Motor neuron (in vitro differentiated cells): ENCODE data around the gene EFEMP2. TPM values are rescaled to one million over a fixed set of nuclear protein-coding genes. Genes with fewer than 3 reads are reported as not detected.

Experiments used
- ATAC-seq, 8 experiments: fragments of 200-7000 bp; cut with Tn5 transposase; replicated peaks in 6 of 8; 2 replicates each; pipeline ENCODE4 v1.8.0; 2021; ENCODE audit warnings: mild to moderate bottlenecking in 8 of 8, moderate library complexity in 8 of 8
- H3K27ac ChIP-seq, 2 donors: fragments of 250-450 bp; sonication (Bioruptor Pico); 2 replicates each; pipeline ENCODE4 v1.9.0; 2021; ENCODE audit warnings: antibody characterized with exemption in 2 of 2, mild to moderate bottlenecking in 2 of 2, moderate library complexity in 1 of 2
- H3K4me1 ChIP-seq, 2 donors: fragments of 250-450 bp; sonication (Bioruptor Pico); replicated peaks in 1 of 2; 2 replicates each; pipeline ENCODE4 v1.6.1; 2021; ENCODE audit warnings: antibody characterized with exemption in 2 of 2, mild to moderate bottlenecking in 2 of 2, moderate library complexity in 1 of 2
- H3K4me3 ChIP-seq, 5 donors: fragments of 250-450 bp; sonication (Bioruptor Pico); 2 replicates each; pipeline ENCODE4 v1.9.0; 2021; ENCODE audit warnings: antibody characterized with exemption in 5 of 5, mild to moderate bottlenecking in 5 of 5, moderate library complexity in 4 of 5
- WGBS, 10 experiments: fragments of 450-650 bp; shearing (Covaris generic); methylation state at CpG; one replicate each; pipeline ENCODE4 v1.0.0; 2022; 5-methylcytosine and 5-hydroxymethylcytosine counted together
- in situ Hi-C, 9 experiments: fragments of 400-800 bp; cut with MboI; loops; one replicate each; pipeline ENCODE4 v1.15.0; 2021; ENCODE audit warnings: low sequenced_read_pairs in 9 of 9, low pct_unique_long_range_greater_than_20kb in 2 of 9; ENCODE audit not compliant: unreplicated experiment in 9 of 9
- total RNA-seq, 8 experiments: library from RNA; unstranded; fragments of 300-600 nt; gene quantifications; 2 replicates each; pipeline versions ENCODE4 v1.2.3 to v1.2.4, GENCODE V29; 2022

Gene EFEMP2
- total RNA-seq: 100 to 1,000 TPM in 1 of 8 experiments, 10 to 100 TPM in 3, 1 to 10 TPM in 4; 6.9 to 100 (median 10.4) TPM

DNA sequence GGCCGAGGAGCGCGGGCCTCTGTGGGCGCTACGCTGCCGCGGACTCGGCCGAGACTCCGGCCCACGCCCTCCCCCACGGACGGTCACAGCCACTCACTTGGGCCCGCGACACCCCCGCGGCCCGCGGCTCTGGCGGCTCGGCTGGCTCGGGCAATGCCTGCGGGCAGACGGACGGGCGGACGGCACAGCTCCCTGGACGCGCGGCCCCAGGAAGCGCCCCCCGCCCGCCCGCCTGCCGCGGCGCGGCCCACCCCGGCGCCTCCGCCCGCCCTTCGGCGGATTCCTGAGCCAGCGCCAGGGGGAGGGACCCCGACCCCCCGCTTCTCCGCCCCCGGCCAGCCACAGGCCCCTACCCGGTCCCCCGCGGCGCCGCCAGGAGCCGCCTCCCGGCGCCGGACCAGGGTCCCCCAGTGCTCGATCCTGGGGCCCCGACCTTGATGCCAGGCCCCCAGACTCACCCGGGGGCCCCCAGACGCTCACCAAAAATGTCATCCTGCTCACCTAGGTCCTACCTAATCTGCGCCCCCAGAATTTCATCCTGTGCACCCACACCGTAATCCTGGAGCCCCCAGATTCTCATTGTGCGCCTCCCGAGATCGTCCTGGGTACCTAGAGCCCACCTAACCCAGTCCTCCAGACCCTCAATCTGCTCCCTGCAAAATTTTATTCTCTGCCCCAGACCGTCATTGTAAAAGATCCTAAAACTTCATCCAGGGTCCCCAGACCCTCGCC, at the start of gene EFEMP2:
TSS of gene EFEMP2 (minus strand) at position 215 of the 732 bp plus-strand sequence. CDS start 446 bp downstream, outside the sequence.
- WGBS, 10 experiments: 6% methylated on average over 6 of the region's 69 CpGs; no CpG with 5 or more reads in 9 of the 10 experiments
- in situ Hi-C loops: no loop called here
- H3K4me1 ChIP-seq: peaks cover 8 to 30% of the 10 kb centered on the region in 2 donors
- ATAC-seq: peak; percentile 4 to 20 (median 13)
- H3K27ac ChIP-seq: peak within 1 kb of the TSS in 1 of 2 donors; percentile 32
- peak within 1 kb of the TSS; percentile 19 to 42 (median 37) for H3K4me3 ChIP-seq

DNA sequence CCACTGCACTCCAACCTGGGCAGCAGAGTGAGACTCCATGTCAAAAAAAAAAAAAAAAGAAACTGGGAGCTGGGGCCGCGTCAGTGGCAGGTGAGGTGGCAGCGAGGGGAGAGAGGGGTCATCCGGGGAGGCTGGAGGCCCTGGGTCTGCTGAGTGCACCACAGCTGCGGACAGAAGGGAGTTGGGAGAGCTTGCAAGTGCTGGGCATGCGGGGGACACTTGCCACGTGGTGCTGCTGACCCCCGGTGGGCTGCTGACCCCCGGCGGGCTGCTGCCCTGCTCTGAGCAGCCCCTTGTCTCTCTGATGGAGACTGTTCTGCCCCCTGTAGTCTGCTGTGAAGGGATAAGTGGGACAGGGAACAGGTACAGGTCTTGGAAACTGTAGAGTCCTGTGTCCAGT, 49.3 kb upstream of the EFEMP2 start:
- no peak overlapping the region for H3K4me3 ChIP-seq
- in situ Hi-C loops: no loop called here
- no peak overlapping the region for H3K27ac ChIP-seq
- peaks cover 17% of the 10 kb centered on the region in 2 donors for H3K4me1 ChIP-seq
- ATAC-seq: no peak
- 95 to 100% (median 97%) methylated on average over 3 to 8 of the region's 10 CpGs; no CpG with 5 or more reads in 7 of the 10 experiments for WGBS, 10 experiments

DNA sequence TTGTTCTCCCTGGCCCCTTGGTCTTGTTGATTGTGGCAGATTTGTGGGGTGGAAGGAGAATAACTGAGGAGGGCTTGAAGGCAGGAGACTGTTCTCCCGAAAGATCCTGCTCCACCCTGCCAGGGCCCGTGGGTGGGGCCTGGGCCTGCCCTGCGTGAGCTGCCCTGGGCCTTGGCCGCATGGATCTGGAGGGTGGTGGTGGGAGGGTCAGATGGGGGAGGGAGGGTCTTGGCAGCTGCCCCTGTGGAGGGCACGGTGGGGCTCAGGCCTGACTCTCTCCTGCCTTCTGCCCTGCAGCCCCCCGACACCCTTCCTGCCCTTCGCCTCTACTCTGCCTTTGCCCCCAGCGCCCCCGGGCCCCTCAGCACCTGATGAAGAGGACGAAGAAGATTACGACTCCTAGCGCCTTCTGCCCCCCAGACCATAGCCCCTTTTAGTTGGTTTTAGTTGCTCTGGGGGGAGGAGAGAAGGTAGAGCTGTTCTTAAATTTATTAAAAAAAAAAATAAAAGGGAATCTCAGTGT, 48.5 kb upstream of the EFEMP2 start:
- peaks cover 17% of the 10 kb centered on the region in 2 donors for H3K4me1 ChIP-seq
- H3K4me3 ChIP-seq: peak overlapping the region in 1 of 5 donors; percentile 97
- H3K27ac ChIP-seq: no peak overlapping the region
- WGBS, 10 experiments: no CpG with 5 or more reads among the region's 12 CpGs
- ATAC-seq: no peak
- in situ Hi-C loops: no loop called here

DNA sequence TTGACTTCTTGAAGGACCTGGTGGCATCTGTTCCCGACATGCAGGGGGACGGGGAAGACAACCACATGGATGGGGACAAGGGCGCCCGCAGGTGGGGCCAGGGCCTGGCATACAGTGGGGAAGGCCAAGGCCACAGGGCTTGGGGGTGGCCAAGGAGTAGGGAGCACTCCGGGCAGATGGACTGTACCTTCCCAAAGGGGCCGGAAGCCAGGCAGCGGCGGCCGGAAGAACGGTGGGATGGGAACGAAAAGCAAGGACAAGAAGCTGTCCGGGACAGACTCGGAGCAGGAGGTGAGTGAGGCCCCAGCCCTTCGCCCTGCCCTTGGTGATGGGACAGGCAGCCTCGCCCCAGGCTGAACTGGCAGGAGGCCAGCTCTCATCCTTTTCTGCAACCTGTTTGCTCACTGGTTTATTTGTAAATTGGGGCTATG, 47.8 kb upstream of the EFEMP2 start:
- peak in 1 of 8 experiments; percentile 0 for ATAC-seq
- Histone ChIP-seq H3K27ac (no peak overlapping the region), H3K4me3 (peak overlapping the region; percentile 89 to 97 (median 91)), H3K4me1 (peaks cover 17% of the 10 kb centered on the region in 2 donors)
- 20 to 60% (median 58%) methylated on average over 1 to 10 of the region's 15 CpGs; no CpG with 5 or more reads in 6 of the 10 experiments for WGBS, 10 experiments
- in situ Hi-C loops: no loop called here

DNA sequence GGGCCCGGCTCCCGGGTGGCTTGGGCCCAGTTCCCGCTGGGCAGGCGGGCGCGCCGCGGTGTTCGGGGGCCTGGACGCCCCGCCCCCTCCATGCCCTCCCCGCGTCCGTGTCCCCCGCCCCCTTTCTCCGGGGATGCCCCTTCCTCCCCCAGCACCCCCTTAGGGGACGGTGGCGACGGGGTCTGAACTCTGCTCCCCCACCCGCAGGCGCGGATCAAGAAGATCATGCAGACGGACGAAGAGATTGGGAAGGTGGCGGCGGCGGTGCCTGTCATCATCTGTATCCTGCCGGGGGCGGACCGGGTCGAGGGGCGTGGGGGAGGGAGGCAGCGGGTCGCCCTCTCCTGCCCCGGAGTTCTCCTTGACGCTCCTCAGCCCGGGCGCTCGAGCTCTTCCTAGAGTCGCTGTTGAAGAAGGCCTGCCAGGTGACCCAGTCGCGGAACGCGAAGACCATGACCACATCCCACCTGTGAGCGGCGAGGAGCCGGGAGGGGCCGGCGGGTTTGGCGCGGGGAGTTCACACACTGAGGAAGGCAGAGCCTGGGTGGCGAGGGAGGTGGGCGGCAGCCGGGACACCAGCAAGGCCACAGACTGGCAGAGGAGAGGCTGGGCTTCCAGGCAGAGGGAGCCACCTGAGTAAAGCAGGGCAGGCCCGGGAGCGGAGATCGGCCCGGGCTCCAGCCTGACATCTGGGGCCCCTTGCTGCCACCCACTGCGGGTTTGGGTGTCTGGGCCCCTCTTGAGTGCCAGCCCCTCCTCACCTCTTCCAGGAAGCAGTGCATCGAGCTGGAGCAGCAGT, 47.2 kb upstream of the EFEMP2 start:
- Histone ChIP-seq H3K4me3 (peak overlapping the region; percentile 89 to 97 (median 91)), H3K27ac (peak overlapping the region; percentile 76 to 79), H3K4me1 (peaks cover 17% of the 10 kb centered on the region in 2 donors)
- WGBS, 10 experiments: 0 to 4% methylated on average over 1 to 12 of the region's 60 CpGs; no CpG with 5 or more reads in 8 of the 10 experiments
- in situ Hi-C loops: no loop called here
- peak in 5 of 8 experiments; percentile 6 to 49 (median 15) for ATAC-seq

DNA sequence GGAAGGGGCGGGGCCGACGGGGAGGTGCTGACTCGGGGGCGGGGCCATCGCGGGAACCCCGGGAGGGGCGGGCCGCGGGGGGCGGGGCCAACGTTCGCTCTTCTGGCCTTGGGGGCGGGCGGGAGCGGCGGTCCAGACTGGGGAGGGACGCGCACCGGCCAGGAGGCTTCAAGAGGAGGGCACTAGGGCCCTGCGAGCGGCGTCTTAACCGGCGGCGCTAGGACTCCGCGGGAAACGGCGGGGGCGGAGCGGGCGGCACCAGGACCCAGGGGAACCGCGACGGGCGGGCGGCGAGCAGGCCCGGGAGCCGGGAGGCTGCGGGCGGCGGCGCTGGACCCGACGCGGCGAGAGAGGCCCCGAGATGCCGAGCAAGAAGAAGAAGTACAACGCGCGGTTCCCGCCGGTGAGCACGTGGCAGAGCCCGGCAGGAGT, 46.6 kb upstream of the EFEMP2 start, which contains the start of gene DRAP1:
TSS of gene DRAP1 (plus strand) at position 286 of the 432 bp plus-strand sequence. CDS start at position 362, 76 bp downstream.
- Histone ChIP-seq H3K27ac (peak within 1 kb of the TSS; percentile 92 to 96), H3K4me3 (peak within 1 kb of the TSS; percentile 89 to 97 (median 91)), H3K4me1 (peaks cover 17% of the 10 kb centered on the region in 2 donors)
- WGBS, 10 experiments: no CpG with 5 or more reads among the region's 59 CpGs
- ATAC-seq: peak; percentile 74 to 93 (median 91)
- in situ Hi-C loops: no loop called here

DNA sequence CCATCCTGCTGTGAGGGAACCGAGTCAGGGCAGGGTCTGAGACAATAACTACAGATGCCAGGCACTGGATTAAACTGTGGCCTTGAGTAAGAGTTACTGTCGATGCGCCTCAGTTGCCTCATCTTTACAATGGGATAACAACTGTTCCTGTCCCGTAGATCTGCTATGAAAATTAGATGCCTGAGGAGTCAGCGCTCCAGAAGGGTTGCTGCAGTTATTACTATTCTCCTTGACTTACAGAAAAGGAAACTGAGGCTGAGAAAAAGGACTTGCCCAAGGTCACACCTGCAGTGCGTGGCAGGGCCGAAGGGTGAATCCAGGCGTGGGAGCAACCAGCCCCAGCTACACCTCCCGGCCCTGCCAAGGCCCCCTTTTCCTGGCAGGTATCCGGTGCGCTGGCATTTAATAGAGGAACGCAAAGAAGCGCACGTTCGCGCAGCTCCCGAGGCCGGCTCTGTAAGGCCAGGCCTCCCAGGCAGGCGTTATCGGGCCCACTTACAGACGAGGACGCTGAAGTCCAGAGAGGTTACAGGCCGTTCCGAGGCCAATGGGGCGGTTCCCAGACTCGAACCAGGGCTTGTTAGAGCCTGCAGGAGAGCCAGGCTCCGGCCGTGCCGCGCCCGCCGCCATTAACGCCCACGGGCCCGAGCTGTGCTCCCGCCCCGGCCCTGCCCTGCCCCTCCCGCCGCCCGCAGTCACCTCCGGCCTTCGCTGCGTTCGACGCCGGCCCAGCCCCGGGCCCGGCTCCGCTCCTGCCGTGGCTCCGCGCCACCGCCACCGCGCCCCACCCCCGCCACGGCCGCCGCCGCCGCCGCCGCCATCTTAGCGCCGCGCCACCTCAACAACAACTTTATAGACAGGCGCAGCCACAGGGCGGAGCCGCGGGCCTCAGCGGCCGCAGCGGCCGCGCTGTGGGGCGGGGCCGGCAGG, 45.9 kb upstream of the EFEMP2 start, which contains the start of gene C11orf68:
TSS of gene C11orf68 (minus strand) at position 852 of the 930 bp plus-strand sequence. CDS start at position 821, 31 bp downstream.
- peak within 1 kb of the TSS; percentile 92 to 96 for H3K27ac ChIP-seq
- in situ Hi-C loops: no loop called here
- WGBS, 10 experiments: 6 to 63% (median 38%) methylated on average over 1 to 10 of the region's 77 CpGs; no CpG with 5 or more reads in 3 of the 10 experiments
- peak within 1 kb of the TSS; percentile 89 to 97 (median 91) for H3K4me3 ChIP-seq
- H3K4me1 ChIP-seq: peaks cover 17% of the 10 kb centered on the region in 2 donors
- ATAC-seq: peak; percentile 44 to 78 (median 72)

DNA sequence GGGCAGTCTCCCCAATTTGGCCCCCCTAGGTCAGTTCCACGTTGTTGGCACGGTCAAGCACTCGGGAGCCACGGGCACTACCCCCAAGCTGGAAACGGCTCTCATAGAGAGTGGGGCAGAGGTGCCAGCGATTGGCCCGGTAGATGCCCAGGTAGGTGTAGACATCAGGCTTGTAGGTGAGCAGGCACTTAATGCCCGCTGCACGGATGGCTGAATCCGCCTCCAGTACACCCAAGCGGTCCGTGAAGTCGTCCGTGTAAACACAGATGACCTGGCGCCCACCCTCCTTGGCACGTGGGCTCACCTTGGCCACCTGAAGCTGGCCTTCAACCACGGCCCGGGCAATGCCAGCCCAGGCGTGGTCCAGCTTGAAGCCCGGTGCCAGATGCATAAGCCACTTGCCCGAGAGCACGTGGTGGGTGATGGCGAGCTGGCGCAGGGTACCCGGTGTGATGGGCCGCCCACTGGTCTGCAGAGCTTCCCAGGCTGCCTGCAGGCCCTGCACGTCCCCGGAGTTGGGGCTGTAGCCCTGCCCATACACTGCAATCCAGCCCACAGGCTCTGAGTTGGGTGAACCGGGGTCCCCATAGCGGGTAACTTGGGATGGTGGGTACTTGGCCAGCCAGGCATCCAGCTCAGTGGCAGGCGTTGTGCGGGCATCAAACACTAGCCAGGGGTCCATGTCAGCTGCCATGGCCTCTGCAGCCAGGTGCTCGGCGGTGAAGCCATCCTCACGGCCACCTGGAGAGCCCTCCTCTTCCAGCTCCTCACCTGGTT, 45.0 kb upstream of the EFEMP2 start:
- no peak for ATAC-seq
- Histone ChIP-seq H3K4me1 (peaks cover 17% of the 10 kb centered on the region in 2 donors), H3K27ac (no peak overlapping the region), H3K4me3 (peak overlapping the region; percentile 89 to 97 (median 91))
- WGBS, 10 experiments: 40 to 94% (median 93%) methylated on average over 1 to 10 of the region's 35 CpGs; no CpG with 5 or more reads in 5 of the 10 experiments
- in situ Hi-C loops: no loop called here

DNA sequence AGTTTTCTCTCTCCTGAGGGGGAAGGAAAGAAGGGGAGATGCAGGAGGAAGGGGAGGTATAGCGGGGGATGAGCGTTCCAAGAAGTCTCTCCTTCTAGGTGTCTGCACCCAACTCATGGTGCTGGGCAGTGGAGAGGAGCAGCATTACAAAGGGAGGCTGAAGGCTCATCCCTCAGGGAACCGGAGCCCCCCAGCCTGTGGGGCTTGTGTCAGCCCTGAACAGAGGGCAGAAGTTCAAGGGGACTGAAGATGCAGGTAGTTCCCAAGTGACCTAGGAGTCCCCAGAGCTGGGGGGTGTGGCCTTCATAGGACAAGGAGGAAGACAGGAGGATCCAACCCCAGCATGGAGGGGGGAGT, 44.5 kb upstream of the EFEMP2 start:
- Histone ChIP-seq H3K4me1 (peaks cover 17% of the 10 kb centered on the region in 2 donors), H3K27ac (no peak overlapping the region), H3K4me3 (no peak overlapping the region)
- WGBS, 10 experiments: no CpG with 5 or more reads among the region's 3 CpGs
- no peak for ATAC-seq
- in situ Hi-C loops: no loop called here

DNA sequence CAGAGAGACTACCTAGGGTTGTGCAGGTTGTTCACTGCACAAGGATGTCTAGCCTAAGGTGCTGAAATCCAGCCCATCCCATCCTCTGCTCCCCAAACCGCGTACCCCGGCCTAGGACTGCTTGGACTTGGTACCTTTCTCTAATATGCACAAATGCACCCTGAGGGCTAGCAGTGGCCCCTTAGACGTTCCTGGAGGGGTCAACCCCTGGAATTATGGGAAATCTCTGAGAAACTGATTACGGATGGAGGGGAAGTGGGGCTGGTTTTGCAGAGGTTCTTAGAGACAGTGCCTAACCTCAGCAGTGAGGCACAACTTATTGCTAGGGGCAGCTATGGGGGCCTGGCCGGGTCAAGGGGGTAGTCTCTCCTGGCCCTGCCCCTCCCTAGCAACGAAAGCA, 43.8 kb upstream of the EFEMP2 start:
- no peak overlapping the region for H3K27ac ChIP-seq
- in situ Hi-C loops: no loop called here
- ATAC-seq: no peak
- H3K4me1 ChIP-seq: peaks cover 17 to 23% of the 10 kb centered on the region in 2 donors
- no peak overlapping the region for H3K4me3 ChIP-seq
- 0 to 88% (median 57%) methylated on average over 1 to 6 of the region's 7 CpGs; no CpG with 5 or more reads in 4 of the 10 experiments for WGBS, 10 experiments

DNA sequence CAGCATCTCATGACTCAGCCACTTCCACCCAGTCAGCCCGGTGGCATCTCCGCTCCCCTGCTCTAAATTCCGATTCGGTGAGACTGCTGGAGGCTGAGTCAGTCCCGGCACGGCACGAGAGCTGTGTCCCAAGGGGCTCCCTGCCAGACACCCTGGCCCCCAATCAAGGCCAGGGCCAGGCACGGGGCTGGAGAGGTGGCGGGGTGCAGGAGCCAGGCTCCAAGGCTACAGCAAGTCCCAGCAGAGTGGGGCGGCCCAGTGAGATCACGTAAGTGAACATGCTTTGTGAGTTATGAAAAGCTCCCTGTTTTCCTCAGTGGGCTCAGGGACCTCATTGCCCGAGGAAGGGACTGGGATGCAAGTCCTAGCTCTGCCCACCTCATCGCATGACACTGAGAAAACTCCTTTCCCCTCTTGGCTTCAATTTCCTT, 43.2 kb upstream of the EFEMP2 start:
- peaks cover 17 to 22% of the 10 kb centered on the region in 2 donors for H3K4me1 ChIP-seq
- peak in 7 of 8 experiments; percentile 23 to 48 (median 32) for ATAC-seq
- 3 to 100% (median 39%) methylated on average over 1 to 7 of the region's 13 CpGs; no CpG with 5 or more reads in 6 of the 10 experiments for WGBS, 10 experiments
- peak overlapping the region in 1 of 5 donors; percentile 13 for H3K4me3 ChIP-seq
- in situ Hi-C loops: no loop called here
- no peak overlapping the region for H3K27ac ChIP-seq
